ENCODE results near the gene ZNF334.

ZNF334 gene

GRCh38 chr20:46512943-46513844, at the start of gene ZNF334:
TSS of gene ZNF334 (minus strand) at chr20:46513559. CDS start at chr20:46512102, 1,457 bp downstream.
- in situ Hi-C loops (cut with HindIII; ENCODE audit: low sequenced_read_pairs) = no loop called here

DNA sequence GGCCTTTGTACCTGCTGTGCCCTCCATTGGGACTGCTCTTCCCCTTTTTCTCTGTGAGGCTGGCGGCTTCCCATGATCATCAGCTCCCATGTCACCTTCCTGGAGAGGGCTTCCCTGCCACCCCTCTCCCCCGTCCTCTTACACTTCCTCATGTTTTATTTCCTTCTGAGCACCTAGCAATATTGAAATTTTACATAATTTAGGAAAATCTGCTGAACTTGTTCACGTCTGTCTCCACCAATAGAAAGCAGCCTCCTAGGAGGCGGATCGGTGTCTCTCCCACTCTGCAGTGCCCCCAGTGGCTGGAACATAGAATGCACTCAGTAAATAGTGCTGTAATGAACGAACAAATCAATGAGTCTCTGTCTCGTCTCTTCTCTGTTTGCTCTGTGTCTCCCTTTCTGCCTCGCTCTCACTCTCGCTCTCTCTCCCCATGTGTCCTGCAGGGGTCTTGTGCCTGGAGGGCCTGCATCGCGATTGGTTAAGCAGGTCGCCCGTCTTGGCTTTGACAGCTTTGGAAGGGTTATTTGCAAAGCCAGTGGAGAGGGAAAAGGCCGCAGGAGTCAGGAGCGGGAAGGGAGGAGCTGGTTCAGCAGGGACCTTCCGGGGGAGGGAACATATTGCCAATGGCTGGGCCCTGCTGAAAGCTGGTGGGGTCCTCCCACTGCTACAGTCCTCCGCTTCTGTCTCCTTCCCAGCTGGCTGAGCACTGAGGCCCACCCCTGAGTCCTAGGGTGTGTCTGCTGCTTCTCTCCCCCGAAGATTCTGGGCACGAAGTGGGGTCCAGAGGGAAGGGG, 49.2 kb upstream of the ZNF334 start:
- in situ Hi-C loops (cut with HindIII; ENCODE audit: low sequenced_read_pairs) = no loop called here

- in situ Hi-C loops (cut with HindIII; ENCODE audit: low sequenced_read_pairs) = no loop called here
Observed at GRCh38 chr20:46562009-46562372, 48.6 kb upstream of the ZNF334 start.

DNA sequence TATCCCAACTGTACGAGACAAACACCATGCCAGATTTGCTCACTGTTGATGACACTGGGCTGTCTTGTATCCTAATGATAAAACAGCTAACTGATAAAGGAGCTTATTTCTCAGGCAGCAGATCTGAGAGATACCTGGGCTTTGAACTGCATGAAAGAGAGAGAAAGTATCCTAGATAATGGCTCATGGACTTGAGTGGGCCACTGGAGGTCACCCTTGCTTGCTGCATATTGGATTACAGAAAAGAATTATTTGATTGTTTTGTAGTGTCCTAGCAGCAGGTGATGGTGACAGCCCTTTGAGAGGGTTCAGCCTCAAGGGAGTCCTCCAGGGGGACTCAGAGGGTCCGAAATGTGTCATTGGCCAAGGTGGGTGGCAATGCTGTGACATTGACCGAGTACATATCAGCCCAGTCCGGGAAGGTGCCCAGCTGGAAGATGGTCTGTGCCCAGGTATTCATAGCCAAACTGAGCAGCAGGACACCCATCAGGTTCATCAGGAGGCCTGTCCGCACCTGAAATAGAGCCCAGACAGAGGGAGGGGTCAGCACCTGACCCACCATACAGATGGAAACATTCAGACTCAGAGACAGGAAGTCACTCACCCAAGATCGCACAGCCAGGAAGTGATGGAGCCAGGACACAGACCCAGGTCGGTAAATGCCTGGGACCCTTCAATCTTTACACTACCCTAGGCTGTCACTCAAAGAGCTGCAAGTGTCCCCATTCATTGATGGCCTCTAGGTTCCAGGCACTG, 46.5 kb upstream of the ZNF334 start:
- in situ Hi-C loops (cut with HindIII; ENCODE audit: low sequenced_read_pairs) = no loop called here

GRCh38 chr20:46559001-46559400, 45.6 kb upstream of the ZNF334 start:
- in situ Hi-C loops (cut with HindIII; ENCODE audit: low sequenced_read_pairs) = no loop called here

DNA sequence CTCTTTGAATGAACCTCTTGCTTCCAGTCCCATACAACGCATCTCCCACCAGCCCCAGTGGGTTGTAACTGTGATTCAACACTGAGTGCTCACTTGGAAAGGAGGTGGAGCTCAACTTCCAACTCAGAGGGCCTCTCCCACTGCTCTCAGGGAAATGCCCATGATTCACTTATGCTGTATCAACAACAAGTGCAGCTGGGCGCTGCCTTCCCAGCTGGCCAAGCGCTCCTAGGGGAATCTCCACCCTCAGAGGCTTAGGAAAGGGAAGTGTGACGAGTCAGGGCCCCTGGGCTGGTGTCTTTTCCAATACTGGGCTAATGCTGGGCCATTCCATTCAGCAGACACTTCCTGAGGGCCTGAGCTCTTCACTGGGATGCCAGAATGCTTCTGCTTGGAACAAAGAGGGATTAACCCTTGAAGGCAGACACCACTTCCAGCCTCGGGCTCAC, 45.2 kb upstream of the ZNF334 start:
- in situ Hi-C loops (cut with HindIII; ENCODE audit: low sequenced_read_pairs) = no loop called here

DNA sequence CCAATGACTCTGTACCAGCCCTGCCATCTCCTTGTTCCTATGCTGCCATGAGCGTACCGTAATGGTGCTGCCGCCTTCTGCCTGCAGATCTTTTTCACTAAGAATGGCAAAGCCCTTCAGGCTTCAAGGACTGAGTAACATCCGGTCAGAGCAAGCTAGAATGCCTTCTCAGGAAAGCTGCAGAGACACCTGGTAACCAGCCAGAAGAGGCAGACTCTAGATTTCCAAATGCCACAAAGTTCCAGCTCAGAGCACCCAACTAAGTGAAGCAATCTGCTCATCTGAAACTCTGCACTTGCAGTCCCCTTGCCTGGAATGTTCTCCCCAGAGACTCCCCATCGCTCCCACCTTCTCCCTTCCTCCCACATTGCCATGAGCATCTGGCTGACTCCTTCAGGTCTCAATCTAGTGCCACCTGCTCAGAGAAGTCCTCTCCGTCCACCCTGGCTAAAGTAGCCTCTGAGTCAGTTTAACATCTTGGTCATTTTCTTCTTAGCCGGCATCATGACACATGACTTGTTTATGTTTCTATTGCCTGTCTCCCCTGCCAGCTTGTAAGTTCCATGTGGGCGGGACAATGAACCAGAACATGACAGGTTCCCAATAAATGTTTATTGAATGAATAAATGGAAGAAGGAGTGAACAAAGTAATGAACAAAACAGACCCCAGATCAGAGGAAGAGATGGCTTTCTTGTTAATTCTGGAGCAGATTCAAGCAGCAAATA, 44.0 kb upstream of the ZNF334 start:
- in situ Hi-C loops (cut with HindIII; ENCODE audit: low sequenced_read_pairs) = no loop called here

- in situ Hi-C loops (cut with HindIII; ENCODE audit: low sequenced_read_pairs) = no loop called here
Observed at GRCh38 chr20:46555370-46555956, 42.1 kb upstream of the ZNF334 start.

- in situ Hi-C loops (cut with HindIII; ENCODE audit: low sequenced_read_pairs) = no loop called here
Observed at GRCh38 chr20:46554828-46555227, 41.5 kb upstream of the ZNF334 start.

DNA sequence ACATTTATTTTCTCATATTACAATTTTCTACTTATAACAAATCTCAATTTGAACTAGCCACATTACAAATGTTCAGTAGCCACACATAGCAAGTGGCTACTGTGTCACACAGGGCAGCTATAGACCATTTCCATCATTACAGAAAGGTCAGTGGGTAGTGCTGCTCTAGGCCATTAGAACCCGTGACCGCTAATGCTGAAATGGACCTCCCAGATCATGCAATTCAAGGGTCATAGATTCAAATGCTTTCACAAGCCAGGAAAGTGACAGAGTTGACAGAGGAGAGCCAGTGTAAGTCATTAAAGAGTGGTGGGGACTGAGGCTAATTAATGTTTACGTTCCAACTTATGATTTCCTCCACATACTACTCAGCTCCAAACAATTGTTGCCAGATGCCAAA, 40.6 kb upstream of the ZNF334 start:
- in situ Hi-C loops (cut with HindIII; ENCODE audit: low sequenced_read_pairs) = no loop called here

DNA sequence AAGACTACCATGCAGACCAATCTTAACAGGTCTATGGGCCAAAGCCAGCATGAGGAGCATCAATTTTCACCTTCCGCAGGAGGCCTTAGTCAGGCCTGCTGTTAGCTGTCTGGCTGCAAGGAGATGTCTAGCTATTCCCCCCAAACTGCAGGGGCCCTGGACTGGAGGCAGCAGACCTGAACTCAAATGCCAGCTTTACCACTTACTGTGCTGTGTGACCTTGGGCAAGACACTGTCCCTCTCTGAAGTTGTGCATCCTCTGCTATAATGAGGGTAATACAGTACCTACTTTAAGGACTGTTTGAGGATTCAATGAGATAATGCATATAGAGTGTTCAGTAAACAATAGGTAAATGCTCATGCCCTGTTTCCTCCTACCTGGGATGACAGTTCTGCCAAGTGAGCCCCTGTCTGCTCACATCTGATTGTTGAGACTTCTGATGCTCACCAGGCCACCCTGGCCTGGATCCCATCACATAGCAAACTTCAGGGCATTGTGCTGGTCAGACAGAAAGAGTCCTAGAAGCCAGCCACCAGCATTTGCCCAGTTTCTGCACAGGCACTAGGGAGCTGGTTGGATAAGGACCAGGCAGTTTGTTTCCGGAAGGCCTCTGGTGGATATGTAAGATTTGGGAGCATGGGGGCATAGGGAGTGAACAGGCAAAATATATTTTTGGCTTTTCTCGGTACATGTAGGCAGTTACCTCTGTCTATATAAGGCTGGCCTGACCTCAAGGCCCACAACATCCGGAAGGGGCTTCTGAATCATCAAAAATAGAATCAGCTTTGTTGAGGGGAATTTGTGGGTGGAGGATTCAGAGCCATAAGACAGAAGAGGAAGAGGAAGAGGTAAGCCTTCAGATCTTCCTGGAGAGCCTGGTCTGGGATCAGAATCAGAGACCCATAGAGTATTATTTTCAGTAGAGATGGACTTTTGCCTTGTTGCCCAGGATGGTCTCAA, 39.4 kb upstream of the ZNF334 start:
- in situ Hi-C loops (cut with HindIII; ENCODE audit: low sequenced_read_pairs) = no loop called here

DNA sequence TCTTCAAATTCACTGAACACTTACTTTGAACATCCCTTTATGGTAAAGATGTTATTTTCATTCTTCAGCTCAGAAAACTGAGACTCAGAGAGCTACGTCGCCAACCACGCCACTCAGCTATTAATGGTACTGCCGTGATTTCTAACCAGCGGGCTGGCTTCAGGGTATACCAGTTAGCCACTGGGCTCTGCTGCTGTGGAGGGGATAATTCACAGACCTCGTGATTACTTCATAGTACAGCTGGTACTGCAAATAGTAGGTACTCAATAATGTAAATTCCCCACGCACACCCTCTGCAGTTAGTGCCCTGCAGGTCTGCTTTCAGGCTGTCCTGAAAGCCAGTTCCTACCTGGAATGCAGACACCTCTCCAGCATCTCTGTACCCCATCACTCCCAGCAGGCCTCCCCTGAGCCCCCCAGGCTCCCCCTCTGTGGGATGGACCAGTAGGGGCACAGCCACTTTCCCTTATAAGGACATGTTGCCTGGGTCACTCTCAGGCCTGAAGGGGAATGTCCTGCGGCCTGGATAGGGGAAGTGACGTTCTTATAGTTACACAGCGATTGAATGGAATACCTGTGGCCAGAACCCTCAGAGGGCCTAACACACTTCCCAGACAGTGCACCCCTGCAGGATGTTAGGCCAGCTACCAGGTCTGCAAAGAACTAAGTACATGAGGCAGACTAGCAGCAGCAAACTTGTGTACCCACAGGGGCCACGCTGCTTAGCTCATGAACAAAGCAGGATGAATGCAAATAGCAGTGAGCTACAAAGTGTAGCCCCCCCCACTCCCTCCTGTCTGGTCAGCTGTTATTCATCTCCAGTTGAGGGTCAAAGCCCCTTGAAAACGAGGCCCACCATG, 38.4 kb upstream of the ZNF334 start:
- in situ Hi-C loops (cut with HindIII; ENCODE audit: low sequenced_read_pairs) = no loop called here

DNA sequence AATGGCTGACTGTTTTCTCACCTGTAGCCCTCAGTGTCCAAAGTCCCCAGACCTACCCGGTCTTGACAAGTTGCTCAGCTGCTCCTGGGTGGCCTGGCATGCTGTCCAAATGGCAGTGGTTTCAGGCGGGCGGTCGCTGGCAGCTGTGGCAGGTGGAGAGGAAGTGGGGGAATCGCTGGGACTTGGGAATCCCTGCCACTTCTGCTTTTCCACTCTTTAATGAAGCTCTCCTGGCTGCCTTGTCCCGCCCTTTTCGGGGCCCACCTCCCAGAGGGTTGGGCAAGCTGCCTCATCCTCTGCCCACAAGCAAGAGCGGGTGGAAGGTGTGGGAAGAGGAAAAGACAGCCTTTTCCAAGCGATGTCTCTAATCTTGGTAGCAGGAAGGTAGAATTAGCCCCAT, 37.1 kb upstream of the ZNF334 start, which contains the start of gene OCSTAMP:
OCSTAMP (minus strand) TSS at position 194 of the 400 bp plus-strand sequence; CDS start at position 100, 94 bp downstream.
- in situ Hi-C loops (cut with HindIII; ENCODE audit: low sequenced_read_pairs) = no loop called here

DNA sequence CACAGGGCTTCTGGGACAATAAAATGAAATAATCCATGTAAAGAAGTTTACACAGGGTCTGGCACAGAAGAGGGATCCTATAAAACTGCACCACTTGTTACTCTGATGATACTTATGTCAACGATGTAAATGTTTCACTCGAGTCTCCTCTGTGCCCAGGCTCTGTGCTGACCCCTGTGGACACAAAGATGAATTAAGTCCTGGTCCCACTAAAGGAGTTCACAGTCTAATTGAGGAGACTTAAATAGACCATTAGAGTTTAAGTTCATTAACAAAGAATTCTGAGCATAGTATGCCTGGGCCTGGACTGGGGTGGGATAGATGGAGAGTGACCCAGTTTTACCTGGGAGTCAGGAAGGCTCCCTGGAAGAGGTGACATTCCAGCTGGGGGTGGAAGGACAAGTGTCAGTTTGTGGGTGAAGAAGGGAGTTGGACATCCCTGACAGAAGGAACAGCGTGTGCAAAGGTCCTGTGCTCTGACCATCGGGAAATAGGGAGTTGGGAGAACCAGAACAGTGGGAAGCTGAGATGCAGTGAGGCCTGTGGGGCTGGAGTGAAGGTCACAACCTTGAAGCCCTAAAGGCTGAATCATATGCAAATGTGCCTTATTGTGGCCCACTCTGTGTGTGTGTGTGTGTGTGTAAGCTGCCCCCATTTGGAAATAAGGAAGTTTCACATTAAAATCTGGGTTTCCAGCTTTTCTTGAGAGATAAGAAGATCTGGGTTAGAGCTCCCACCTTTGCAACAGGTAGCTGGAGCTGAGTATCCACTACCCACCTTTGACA, 36.0 kb upstream of the ZNF334 start:
- in situ Hi-C loops (cut with HindIII; ENCODE audit: low sequenced_read_pairs) = no loop called here

- in situ Hi-C loops (cut with HindIII; ENCODE audit: low sequenced_read_pairs) = no loop called here
Observed at GRCh38 chr20:46548688-46549087, 35.3 kb upstream of the ZNF334 start.

GRCh38 chr20:46547995-46548394, 34.6 kb upstream of the ZNF334 start:
- in situ Hi-C loops (cut with HindIII; ENCODE audit: low sequenced_read_pairs) = no loop called here

- in situ Hi-C loops (cut with HindIII; ENCODE audit: low sequenced_read_pairs) = no loop called here
Observed at GRCh38 chr20:46546936-46547335, 33.6 kb upstream of the ZNF334 start.
